H9 (cell line): Measurements from ENCODE around the gene MTA3. TPM values are rescaled to one million over a fixed set of nuclear protein-coding genes. Genes with fewer than 3 reads are reported as not detected.

Source experiments
- DNase-seq: peaks from one replicate; pipeline ENCODE4 v3.0.0-alpha.2; 2017
- H2AFZ ChIP-seq: one replicate; pipeline ENCODE4 v1.6.1; 2013; ENCODE audit warnings: mild to moderate bottlenecking, low read length, control low read depth, moderate library complexity
- H2AK5ac ChIP-seq: 2 replicates; pipeline ENCODE4 v1.6.1; 2013; ENCODE audit warnings: low read length, control low read depth, mixed read lengths; ENCODE audit not compliant: insufficient read length
- H2BK120ac ChIP-seq: one replicate; pipeline ENCODE4 v1.6.1; 2013; ENCODE audit warnings: low read depth, mild to moderate bottlenecking, low read length, control low read depth, inconsistent platforms; ENCODE audit not compliant: poor library complexity, severe bottlenecking
- H2BK12ac ChIP-seq: 2 replicates; pipeline ENCODE4 v1.6.1; 2013; ENCODE audit warnings: low read length, control low read depth, mixed read lengths, low read depth; ENCODE audit not compliant: insufficient read length
- H2BK15ac ChIP-seq: 2 replicates; pipeline ENCODE4 v1.6.1; 2013; ENCODE audit warnings: low read depth, low read length, control low read depth
- H2BK20ac ChIP-seq: one replicate; pipeline ENCODE4 v1.6.1; 2013; ENCODE audit warnings: low read depth, mild to moderate bottlenecking, low read length, control low read depth, inconsistent platforms; ENCODE audit not compliant: poor library complexity, severe bottlenecking
- H2BK5ac ChIP-seq: 2 replicates; pipeline ENCODE4 v1.6.1; 2013; ENCODE audit warnings: low read length, control low read depth, mixed read lengths; ENCODE audit not compliant: insufficient read length
- H3K14ac ChIP-seq: 2 replicates; pipeline ENCODE4 v1.6.1; 2013; ENCODE audit warnings: low read length, control low read depth; ENCODE audit not compliant: insufficient read depth
- H3K18ac ChIP-seq: 2 replicates; pipeline ENCODE4 v1.6.1; 2013; ENCODE audit warnings: low read depth, mild to moderate bottlenecking, mixed read lengths, low read length, control low read depth; ENCODE audit not compliant: insufficient read length
- H3K23ac ChIP-seq: 2 replicates; pipeline ENCODE4 v1.6.1; 2013; ENCODE audit warnings: low read length, control low read depth, mixed read lengths, low read depth; ENCODE audit not compliant: insufficient read length
- H3K23me2 ChIP-seq: 2 replicates; pipeline ENCODE4 v1.6.1; 2013; ENCODE audit warnings: low read depth, mild to moderate bottlenecking, mixed read lengths, low read length, control low read depth; ENCODE audit not compliant: insufficient read length, poor library complexity, severe bottlenecking
- H3K27ac ChIP-seq: 2 replicates; pipeline ENCODE4 v1.5.1; 2013; ENCODE audit warnings: low read length, control low read depth, mixed read lengths, low read depth; ENCODE audit not compliant: insufficient read length
- H3K27me3 ChIP-seq: 2 replicates; pipeline ENCODE4 v1.6.1; 2013; ENCODE audit warnings: low read length, control low read depth, inconsistent platforms; ENCODE audit not compliant: insufficient read depth
- H3K4ac ChIP-seq: 2 replicates; pipeline ENCODE4 v1.6.1; 2013; ENCODE audit warnings: low read depth, mild to moderate bottlenecking, control low read depth, inconsistent platforms, low read length, moderate library complexity
- H3K4me1 ChIP-seq: 2 replicates; pipeline ENCODE4 v1.6.1; 2013; ENCODE audit warnings: low read length, control low read depth, inconsistent platforms; ENCODE audit not compliant: insufficient read depth
- H3K4me2 ChIP-seq: 2 replicates; pipeline ENCODE4 v1.6.1; 2013; ENCODE audit warnings: low read length, control low read depth, mixed read lengths; ENCODE audit not compliant: insufficient read length, insufficient read depth
- H3K56ac ChIP-seq: 2 replicates; pipeline ENCODE4 v1.6.1; 2013; ENCODE audit warnings: low read depth, mild to moderate bottlenecking, mixed read lengths, low read length, control low read depth; ENCODE audit not compliant: insufficient read length
- H3K79me1 ChIP-seq: 2 replicates; pipeline ENCODE4 v1.6.1; 2013; ENCODE audit warnings: low read depth, mild to moderate bottlenecking, moderate library complexity, low read length, control low read depth, inconsistent platforms; ENCODE audit not compliant: insufficient read depth, poor library complexity, severe bottlenecking
- H3K79me2 ChIP-seq: 2 replicates; pipeline ENCODE4 v1.6.1; 2013; ENCODE audit warnings: low read length, control low read depth, inconsistent platforms; ENCODE audit not compliant: insufficient read depth
- H3K9ac ChIP-seq: 2 replicates; pipeline ENCODE4 v1.6.1; 2013; ENCODE audit warnings: low read length, control low read depth, mixed read lengths; ENCODE audit not compliant: insufficient read length; ENCODE audit errors: extremely low read depth
- H3K9me3 ChIP-seq: one replicate; pipeline ENCODE4 v1.6.1; 2013; ENCODE audit warnings: low read depth, low read length, inconsistent platforms; ENCODE audit not compliant: control insufficient read depth
- H3T11ph ChIP-seq: one replicate; pipeline ENCODE4 v1.6.1; 2013; ENCODE audit warnings: mild to moderate bottlenecking, low read length, control low read depth, inconsistent platforms
- H4K20me1 ChIP-seq: one replicate; pipeline ENCODE4 v1.6.1; 2013; ENCODE audit not compliant: control insufficient read depth, insufficient read length, insufficient read depth
- H4K5ac ChIP-seq: 2 replicates; pipeline ENCODE4 v1.6.1; 2013; ENCODE audit warnings: low read depth, mild to moderate bottlenecking, mixed read lengths, low read length, control low read depth; ENCODE audit not compliant: insufficient read length
- H4K8ac ChIP-seq: replicated peaks from 2 replicates; pipeline ENCODE4 v1.6.1; 2013; ENCODE audit warnings: low read length, control low read depth, mixed read lengths, low read depth; ENCODE audit not compliant: insufficient read length
- H4K91ac ChIP-seq: 2 replicates; pipeline ENCODE4 v1.6.1; 2013; ENCODE audit warnings: low read depth, mild to moderate bottlenecking, moderate library complexity, mixed read lengths, low read length, control low read depth; ENCODE audit not compliant: insufficient read length
- H3K27ac Mint-ChIP-seq, 3 experiments: 2 replicates in 2 of 3; 3 replicates in 1 of 3; pipeline ENCODE4 v1.8.0; 2020 to 2021; ENCODE audit warnings: mixed read lengths in 3 of 3, mild to moderate bottlenecking in 1 of 3, moderate library complexity in 1 of 3
- H3K27me3 Mint-ChIP-seq: 2 replicates; pipeline ENCODE4 v1.8.0; 2021; ENCODE audit warnings: low read depth, mild to moderate bottlenecking, moderate library complexity, mixed read lengths
- H3K36me3 Mint-ChIP-seq, 3 experiments: 2 replicates in 2 of 3; 3 replicates in 1 of 3; pipeline ENCODE4 v1.8.0; 2020 to 2021; ENCODE audit warnings: low read depth in 3 of 3, mixed read lengths in 3 of 3; ENCODE audit not compliant: insufficient read depth in 1 of 3
- H3K4me1 Mint-ChIP-seq, 2 experiments: 2 replicates each; pipeline ENCODE4 v1.8.0; 2020; ENCODE audit warnings: mixed read lengths in 2 of 2
- H3K4me3 Mint-ChIP-seq, 2 experiments: 2 replicates in 1 of 2; 3 replicates in 1 of 2; pipeline ENCODE4 v1.8.0; 2020 to 2021; ENCODE audit warnings: mild to moderate bottlenecking in 2 of 2, mixed read lengths in 2 of 2, moderate library complexity in 1 of 2
- H3K9me3 Mint-ChIP-seq, 2 experiments: 2 replicates in 1 of 2; 3 replicates in 1 of 2; pipeline ENCODE4 v1.8.0; 2020; ENCODE audit warnings: mild to moderate bottlenecking in 2 of 2, mixed read lengths in 2 of 2, moderate library complexity in 1 of 2
- CTCF ChIP-seq: fragments of 200-600 bp; sonication (generic); conservative IDR thresholded peaks from 3 replicates; pipeline ENCODE4 v1.8.0; 2021; ENCODE audit warnings: antibody characterized with exemption, mild to moderate bottlenecking
- WGBS: extraction: QIAGEN DNeasy Blood & Tissue Kit; methylation state at CpG from one replicate; pipeline ENCODE4 v1.1.7; 2013; ENCODE audit warnings: missing lambda C conversion rate, low lambda C conversion rate, mixed read lengths; ENCODE audit not compliant: insufficient read length; ENCODE audit errors: extremely low coverage; 5-methylcytosine and 5-hydroxymethylcytosine counted together
- total RNA-seq: library from RNA; stranded (reverse); gene quantifications from 2 replicates; pipeline ENCODE4 v1.2.1, GENCODE V29; 2021

The MTA3 gene
- total RNA-seq, 1 experiment from 2014 or later = 253 TPM

- Histone ChIP-seq H3K4me1 (peaks cover 4% of the 10 kb centered on the region; the same call in 1 of the 2 replicates), H3T11ph (no peak overlapping the region), H3K9me3 (no peaks in the 10 kb centered on the region), H3K27me3 (no peaks in the 10 kb centered on the region), H3K9ac (no peak overlapping the region), H2AFZ (no peak overlapping the region), H3K56ac (no peak overlapping the region), H3K79me1 (no peaks in the 10 kb centered on the region), H4K5ac (no peak overlapping the region), H2BK20ac (no peak overlapping the region), H3K27ac (no peak overlapping the region), H3K4me2 (peak overlapping the region; percentile 38), H2BK5ac (no peak overlapping the region), H3K23ac (no peak overlapping the region), H4K8ac (no peak overlapping the region), H3K18ac (no peak overlapping the region), H4K91ac (no peak overlapping the region), H3K14ac (no peak overlapping the region), H4K20me1 (no peaks in the 10 kb centered on the region), H2BK12ac (no peak overlapping the region), H3K4ac (no peak overlapping the region), H2AK5ac (no peak overlapping the region), H3K23me2 (no peaks in the 10 kb centered on the region), H3K79me2 (no peaks in the 10 kb centered on the region), H2BK120ac (no peak overlapping the region), H2BK15ac (no peak overlapping the region)
- no peaks in the 10 kb centered on the region for H3K36me3 Mint-ChIP-seq
- no CpG with 5 or more reads among the region's 1 CpG for WGBS
- TF ChIP-seq CTCF = no peak
- peak; percentile 49 for DNase-seq
- H3K9me3 Mint-ChIP-seq = 0 out of 5 replicates have a peak, but pooled peaks cover 0 to 2% of the 10 kb centered on the region in 2 experiments
- H3K4me1 Mint-ChIP-seq = peaks cover 50 to 51% of the 10 kb centered on the region in 2 experiments
- peak overlapping the region in 1 of 2 experiments; percentile 73; a peak in 4 of 5 replicates for H3K4me3 Mint-ChIP-seq
- no peaks in the 10 kb centered on the region for H3K27me3 Mint-ChIP-seq
- H3K27ac Mint-ChIP-seq = peak overlapping the region; percentile 93 to 99 (median 99)
These were observed 14.0 kb upstream of the MTA3 start for GRCh38 chr2:42554392-42554791.
